Activated CD4-positive, alpha-beta memory T cell treated with anti-CD3 and anti-CD28 coated beads, Interleukin-2, amount 10 ng/mL, durations not matched to agents 7 days and 5 days (primary cell): ENCODE measurements around the gene CAMTA1. TPM values are rescaled to one million over a fixed set of nuclear protein-coding genes. Genes with fewer than 3 reads are reported as not detected.
"Not testable (repeated sequence)": the region's sequence is repeated elsewhere in the genome, so short reads cannot be mapped to it uniquely, and the experiment has no call there.

Experiments
- CTCF ChIA-PET: fragments of 350-600 bp; sonication (Branson Sonifier 250); formaldehyde crosslinking; loops from one replicate; lab custom pipeline; 2021; ENCODE audit warnings: antibody characterized with exemption, inconsistent platforms; lab: Charles Lee
- POLR2A ChIA-PET: fragments of 350-600 bp; sonication (Branson Sonifier 250); formaldehyde crosslinking; loops from one replicate; lab custom pipeline; 2021; ENCODE audit warnings: antibody characterized with exemption; lab: Charles Lee
- DNase-seq: peaks from one replicate; pipeline ENCODE4 v3.0.0-alpha.2; 2020
- H3K27ac Mint-ChIP-seq: one replicate; pipeline ENCODE4 v1.8.0; 2021; ENCODE audit warnings: mild to moderate bottlenecking, mixed read lengths
- H3K27me3 Mint-ChIP-seq: one replicate; pipeline ENCODE4 v1.8.0; 2021; ENCODE audit warnings: mixed read lengths
- H3K36me3 Mint-ChIP-seq: one replicate; pipeline ENCODE4 v1.8.0; 2021; ENCODE audit warnings: low read depth, mixed read lengths
- H3K4me1 Mint-ChIP-seq: one replicate; pipeline ENCODE4 v1.8.0; 2021; ENCODE audit warnings: mixed read lengths
- H3K4me3 Mint-ChIP-seq: one replicate; pipeline ENCODE4 v1.8.0; 2021; ENCODE audit warnings: mild to moderate bottlenecking, mixed read lengths
- H3K9me3 Mint-ChIP-seq: one replicate; pipeline ENCODE4 v1.8.0; 2021; ENCODE audit warnings: mixed read lengths
- total RNA-seq, 2 experiments: library from RNA; stranded (reverse); gene quantifications; one replicate each; pipeline ENCODE4 v1.2.3, GENCODE V29; 2021

The CAMTA1 gene, protein sequence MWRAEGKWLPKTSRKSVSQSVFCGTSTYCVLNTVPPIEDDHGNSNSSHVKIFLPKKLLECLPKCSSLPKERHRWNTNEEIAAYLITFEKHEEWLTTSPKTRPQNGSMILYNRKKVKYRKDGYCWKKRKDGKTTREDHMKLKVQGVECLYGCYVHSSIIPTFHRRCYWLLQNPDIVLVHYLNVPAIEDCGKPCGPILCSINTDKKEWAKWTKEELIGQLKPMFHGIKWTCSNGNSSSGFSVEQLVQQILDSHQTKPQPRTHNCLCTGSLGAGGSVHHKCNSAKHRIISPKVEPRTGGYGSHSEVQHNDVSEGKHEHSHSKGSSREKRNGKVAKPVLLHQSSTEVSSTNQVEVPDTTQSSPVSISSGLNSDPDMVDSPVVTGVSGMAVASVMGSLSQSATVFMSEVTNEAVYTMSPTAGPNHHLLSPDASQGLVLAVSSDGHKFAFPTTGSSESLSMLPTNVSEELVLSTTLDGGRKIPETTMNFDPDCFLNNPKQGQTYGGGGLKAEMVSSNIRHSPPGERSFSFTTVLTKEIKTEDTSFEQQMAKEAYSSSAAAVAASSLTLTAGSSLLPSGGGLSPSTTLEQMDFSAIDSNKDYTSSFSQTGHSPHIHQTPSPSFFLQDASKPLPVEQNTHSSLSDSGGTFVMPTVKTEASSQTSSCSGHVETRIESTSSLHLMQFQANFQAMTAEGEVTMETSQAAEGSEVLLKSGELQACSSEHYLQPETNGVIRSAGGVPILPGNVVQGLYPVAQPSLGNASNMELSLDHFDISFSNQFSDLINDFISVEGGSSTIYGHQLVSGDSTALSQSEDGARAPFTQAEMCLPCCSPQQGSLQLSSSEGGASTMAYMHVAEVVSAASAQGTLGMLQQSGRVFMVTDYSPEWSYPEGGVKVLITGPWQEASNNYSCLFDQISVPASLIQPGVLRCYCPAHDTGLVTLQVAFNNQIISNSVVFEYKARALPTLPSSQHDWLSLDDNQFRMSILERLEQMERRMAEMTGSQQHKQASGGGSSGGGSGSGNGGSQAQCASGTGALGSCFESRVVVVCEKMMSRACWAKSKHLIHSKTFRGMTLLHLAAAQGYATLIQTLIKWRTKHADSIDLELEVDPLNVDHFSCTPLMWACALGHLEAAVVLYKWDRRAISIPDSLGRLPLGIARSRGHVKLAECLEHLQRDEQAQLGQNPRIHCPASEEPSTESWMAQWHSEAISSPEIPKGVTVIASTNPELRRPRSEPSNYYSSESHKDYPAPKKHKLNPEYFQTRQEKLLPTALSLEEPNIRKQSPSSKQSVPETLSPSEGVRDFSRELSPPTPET (N-terminal part only)
- 10 to 100 TPM; 43.0 to 47.3 TPM for total RNA-seq

DNA sequence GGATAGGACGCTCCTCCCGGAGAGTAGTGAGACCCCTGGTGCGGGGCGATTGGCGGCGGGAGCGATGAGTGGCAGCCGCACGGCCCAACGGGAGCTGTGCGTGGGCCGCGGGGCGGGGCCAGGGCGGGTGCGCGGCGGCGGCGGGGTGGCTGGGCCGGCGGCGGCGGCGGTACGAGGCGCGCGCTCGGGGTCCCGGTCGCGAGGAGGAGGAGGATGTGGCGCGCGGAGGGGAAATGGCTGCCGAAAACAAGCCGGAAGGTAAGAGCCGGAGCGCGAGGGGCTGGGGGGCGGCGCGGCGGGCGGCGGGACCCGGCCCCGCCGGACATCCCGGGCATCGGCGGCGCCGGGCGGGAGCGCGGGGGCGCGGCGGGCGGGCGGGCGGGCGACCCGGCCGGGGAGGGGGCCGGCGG is at the start of gene CAMTA1:
CAMTA1 (plus strand) TSS at position 137 of the 410 bp plus-strand sequence; CDS start at position 214, 77 bp downstream.
- H3K9me3 Mint-ChIP-seq = no peaks in the 10 kb centered on the region
- H3K27me3 Mint-ChIP-seq = peaks cover 7% of the 10 kb centered on the region
- peak within 1 kb of the TSS; percentile 92 for H3K4me3 Mint-ChIP-seq
- ChIA-PET CTCF (interaction anchor here (1.3 to 1.8 kb wide), 4 partner anchors 57 to 104 kb away, joined by 3 to 5 read pairs (median 4); partner anchors contain the start of gene DNAJC11), POLR2A (interaction anchor here (0.8 to 2.5 kb wide), 13 partner anchors 10 to 919 kb away, joined by 3 to 15 read pairs (median 4); partner anchors contain the start of genes DNAJC11, KLHL21 and PLEKHG5)
- DNase-seq = no peak
- H3K27ac Mint-ChIP-seq = peak within 1 kb of the TSS; percentile 91
- peaks cover 42% of the 10 kb centered on the region for H3K4me1 Mint-ChIP-seq
- H3K36me3 Mint-ChIP-seq = peaks cover 20% of the 10 kb centered on the region

DNA sequence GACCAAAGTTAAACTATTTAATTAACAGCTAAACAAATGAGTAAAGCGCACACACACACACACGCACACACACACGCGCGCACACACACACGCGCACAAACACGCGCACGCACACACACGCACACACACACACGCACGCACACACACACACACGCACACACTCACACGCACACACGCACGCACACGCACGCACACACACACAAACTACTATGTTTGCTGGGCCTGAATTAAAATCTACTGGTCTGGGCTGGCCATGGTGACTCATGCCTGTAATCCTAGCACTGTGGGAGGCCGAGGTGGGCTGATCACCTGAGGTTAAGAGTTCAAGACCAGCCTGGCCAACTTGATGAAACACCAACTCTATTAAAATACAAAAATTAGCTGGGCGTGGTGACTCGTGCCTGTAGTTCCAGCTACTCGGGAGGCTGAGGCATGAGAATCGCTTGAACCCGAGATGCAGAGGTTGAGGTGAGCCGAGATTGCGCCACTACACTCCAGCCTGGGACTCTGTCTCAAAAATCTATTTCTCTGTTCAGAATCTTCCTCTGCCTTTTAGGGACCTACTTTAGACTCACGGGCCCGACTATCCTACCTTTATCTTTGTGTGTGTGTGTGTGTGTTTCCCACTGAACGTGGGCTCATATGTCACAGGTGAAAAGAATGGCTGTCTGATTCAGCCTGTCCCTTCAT is 46.1 kb upstream of the CAMTA1 start:
- Mint-ChIP-seq H3K27me3 (peaks cover 3% of the 10 kb centered on the region), H3K4me1 (peaks cover 11% of the 10 kb centered on the region), H3K36me3 (no peaks in the 10 kb centered on the region), H3K4me3 (no peak overlapping the region), H3K9me3 (no peaks in the 10 kb centered on the region), H3K27ac (no peak overlapping the region)
- DNase-seq = no peak
- ChIA-PET CTCF (no interaction called here), POLR2A (no interaction called here)

DNA sequence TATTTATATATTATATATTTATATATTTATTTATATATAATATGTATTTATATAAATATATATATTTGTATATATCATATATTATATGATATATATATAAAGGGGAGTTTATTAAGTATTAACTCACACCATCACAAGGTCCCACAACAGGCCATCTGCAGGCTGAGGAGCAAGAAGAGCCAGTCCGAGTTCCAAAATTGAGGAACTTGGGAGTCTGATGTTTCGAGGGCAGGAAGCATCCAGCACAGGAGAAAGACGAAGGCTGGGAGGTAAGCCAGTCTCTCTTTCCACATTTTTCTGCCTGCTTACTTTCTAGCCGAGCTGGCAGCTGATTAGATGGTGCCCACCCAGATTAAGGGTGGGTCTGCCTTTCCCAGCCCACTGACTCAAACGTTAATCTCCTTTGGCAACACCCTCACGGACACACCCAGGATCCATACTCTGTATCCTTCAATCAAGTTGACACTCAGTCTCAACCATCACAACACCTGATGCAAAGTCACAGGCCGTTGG is 42.5 kb upstream of the CAMTA1 start:
- H3K4me3 Mint-ChIP-seq, H3K27ac Mint-ChIP-seq, H3K9me3 Mint-ChIP-seq, H3K36me3 Mint-ChIP-seq: not testable (repeated sequence)
- peaks cover 13% of the 10 kb centered on the region for H3K4me1 Mint-ChIP-seq
- ChIA-PET CTCF (interaction anchor here (1.2 to 1.5 kb wide), 2 partner anchors 41 to 42 kb away, joined by 3 to 4 read pairs; partner anchors contain the start of gene DNAJC11), POLR2A (interaction anchor here (1.6 kb wide), 1 partner anchor 42 kb away, joined by 6 read pairs; the partner anchor contains the start of gene CAMTA1)
- peaks cover 11% of the 10 kb centered on the region for H3K27me3 Mint-ChIP-seq
- DNase-seq = peak; percentile 36

DNA sequence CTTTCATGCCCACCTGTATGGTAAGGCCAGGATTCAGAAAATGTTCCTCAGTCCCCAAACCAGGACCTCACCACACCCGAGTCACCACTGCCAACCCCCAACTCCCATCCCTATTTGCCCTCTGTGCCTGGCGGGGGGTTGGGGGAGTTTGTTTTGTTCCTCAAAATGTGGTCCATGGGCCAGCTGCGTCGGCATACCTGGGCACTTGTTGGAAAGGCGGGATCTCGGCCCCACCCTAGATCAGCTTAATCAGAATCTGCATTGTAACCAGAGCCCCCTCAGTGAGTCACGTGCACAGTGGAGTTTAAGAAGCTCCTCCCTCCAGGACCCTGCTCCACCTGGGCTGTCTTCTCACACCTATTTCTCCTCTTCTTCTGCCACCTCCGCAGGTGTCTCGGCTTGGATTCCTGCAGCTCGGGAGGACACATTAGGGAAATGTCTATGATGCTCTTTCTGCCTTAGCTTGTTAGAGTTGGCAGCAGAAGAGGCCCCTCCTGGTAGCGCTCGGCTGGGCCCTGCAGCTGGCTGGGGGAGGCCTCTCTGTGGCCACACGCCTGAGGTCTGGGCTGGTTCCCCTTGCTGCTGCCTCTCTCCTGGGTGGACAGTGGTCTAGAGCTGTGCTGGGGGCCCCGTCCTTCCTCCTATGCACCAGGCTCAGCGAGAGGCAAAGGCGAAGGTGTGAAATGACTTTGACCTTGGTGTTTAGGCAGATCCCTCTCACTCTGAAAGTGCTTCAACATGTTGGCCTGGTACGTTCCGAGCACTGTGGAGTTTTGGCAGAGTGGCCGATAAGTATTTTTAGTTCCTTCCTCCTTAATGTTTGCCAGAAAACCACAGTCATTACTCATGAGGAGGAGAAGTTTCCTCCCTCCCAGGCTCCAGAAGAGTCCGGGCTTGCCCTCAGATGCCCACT is 41.8 kb upstream of the CAMTA1 start:
- H3K4me3 Mint-ChIP-seq = no peak overlapping the region
- no peaks in the 10 kb centered on the region for H3K9me3 Mint-ChIP-seq
- peaks cover 13% of the 10 kb centered on the region for H3K4me1 Mint-ChIP-seq
- no peaks in the 10 kb centered on the region for H3K36me3 Mint-ChIP-seq
- CTCF ChIA-PET = interaction anchor here (1.1 to 1.5 kb wide), 3 partner anchors 39 to 42 kb away, joined by 3 to 4 read pairs (median 3); partner anchors contain the start of gene DNAJC11
- peak; percentile 37 for DNase-seq
- H3K27ac Mint-ChIP-seq = no peak overlapping the region
- H3K27me3 Mint-ChIP-seq = peaks cover 18% of the 10 kb centered on the region
- POLR2A ChIA-PET = interaction anchor here (1.6 kb wide), 1 partner anchor 41 kb away, joined by 6 read pairs; the partner anchor contains the start of gene CAMTA1

DNA sequence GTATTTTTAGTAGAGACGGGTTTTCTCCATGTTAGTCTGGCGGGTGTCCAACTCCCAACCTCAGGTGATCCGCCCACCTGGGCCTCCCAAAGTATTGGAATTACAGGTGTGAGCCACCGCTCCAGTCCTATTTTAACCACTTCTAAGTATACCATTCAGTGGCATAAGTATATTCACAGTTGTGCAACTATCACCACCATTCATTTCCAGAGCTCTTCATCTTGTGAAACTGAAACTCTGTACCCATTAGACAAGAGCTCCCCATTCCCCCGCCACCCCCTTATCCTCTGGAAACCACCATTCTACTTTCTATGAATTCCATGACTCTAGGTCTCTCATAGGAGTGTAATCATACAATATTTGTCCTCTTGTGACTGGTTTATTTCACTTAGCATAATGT is 40.2 kb upstream of the CAMTA1 start:
- CTCF ChIA-PET = no interaction called here
- POLR2A ChIA-PET = interaction anchor here (1.7 kb wide), 1 partner anchor 40 kb away, joined by 7 read pairs; the partner anchor contains the start of gene CAMTA1

DNA sequence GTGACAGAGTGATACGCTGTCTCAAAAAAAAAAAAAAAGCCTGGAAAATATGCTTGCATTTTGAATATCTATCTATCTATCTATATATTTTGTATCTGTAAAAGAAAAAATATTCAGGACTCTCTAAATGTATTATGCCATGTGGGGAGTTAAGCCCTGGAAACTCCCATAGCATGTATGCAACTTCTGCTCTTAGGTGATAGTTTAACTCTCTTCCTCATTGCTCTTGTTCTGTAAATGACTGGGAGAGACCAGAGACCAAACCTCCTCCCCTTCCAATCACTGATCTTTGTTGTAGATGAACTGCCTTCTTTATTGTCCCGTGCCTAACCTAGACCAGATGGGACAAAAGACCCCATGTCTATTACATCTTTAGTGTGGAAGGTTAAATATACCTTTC is 37.6 kb upstream of the CAMTA1 start:
- Mint-ChIP-seq H3K27me3 (peaks cover 38% of the 10 kb centered on the region), H3K4me1 (peaks cover 13% of the 10 kb centered on the region), H3K27ac (no peak overlapping the region), H3K36me3 (no peaks in the 10 kb centered on the region), H3K9me3 (no peaks in the 10 kb centered on the region), H3K4me3 (no peak overlapping the region)
- CTCF ChIA-PET = no interaction called here
- DNase-seq = no peak
- POLR2A ChIA-PET = interaction anchor here (0.9 kb wide), 1 partner anchor 36 kb away, joined by 3 read pairs; no protein-coding TSS in a partner anchor

More for the DNA sequence above, 40.2 kb upstream of the CAMTA1 start:
- Mint-ChIP-seq H3K4me3 (no peak overlapping the region), H3K4me1 (peaks cover 13% of the 10 kb centered on the region), H3K27me3 (peaks cover 29% of the 10 kb centered on the region), H3K9me3 (no peaks in the 10 kb centered on the region), H3K36me3 (no peaks in the 10 kb centered on the region), H3K27ac (no peak overlapping the region)
- DNase-seq = no peak

DNA sequence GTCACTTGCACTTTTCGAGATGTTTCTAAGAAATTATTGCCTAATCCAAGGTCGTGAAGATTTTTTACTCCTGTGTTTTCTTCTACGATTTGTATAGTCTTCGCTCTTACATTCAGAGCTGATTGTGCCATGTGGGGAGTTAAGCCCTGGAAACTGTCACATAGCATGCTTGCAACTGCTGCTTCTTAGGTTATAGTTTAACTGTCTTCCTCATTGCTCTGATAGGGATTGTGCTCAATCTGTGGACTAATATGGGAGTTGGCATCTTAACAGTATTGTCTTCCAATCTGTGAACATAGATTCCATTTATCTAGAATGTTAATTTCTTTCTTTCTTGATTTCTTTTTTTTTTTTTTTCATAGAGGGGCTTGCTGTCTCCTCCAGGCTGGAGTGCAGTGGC is 34.8 kb upstream of the CAMTA1 start:
- H3K36me3 Mint-ChIP-seq = no peaks in the 10 kb centered on the region
- ChIA-PET CTCF (no interaction called here), POLR2A (interaction anchor here (0.6 kb wide), 1 partner anchor 33 kb away, joined by 3 read pairs; no protein-coding TSS in a partner anchor)
- no peak for DNase-seq
- no peak overlapping the region for H3K27ac Mint-ChIP-seq
- H3K27me3 Mint-ChIP-seq = peaks cover 47% of the 10 kb centered on the region
- no peaks in the 10 kb centered on the region for H3K9me3 Mint-ChIP-seq
- no peaks in the 10 kb centered on the region for H3K4me1 Mint-ChIP-seq
- H3K4me3 Mint-ChIP-seq = no peak overlapping the region

DNA sequence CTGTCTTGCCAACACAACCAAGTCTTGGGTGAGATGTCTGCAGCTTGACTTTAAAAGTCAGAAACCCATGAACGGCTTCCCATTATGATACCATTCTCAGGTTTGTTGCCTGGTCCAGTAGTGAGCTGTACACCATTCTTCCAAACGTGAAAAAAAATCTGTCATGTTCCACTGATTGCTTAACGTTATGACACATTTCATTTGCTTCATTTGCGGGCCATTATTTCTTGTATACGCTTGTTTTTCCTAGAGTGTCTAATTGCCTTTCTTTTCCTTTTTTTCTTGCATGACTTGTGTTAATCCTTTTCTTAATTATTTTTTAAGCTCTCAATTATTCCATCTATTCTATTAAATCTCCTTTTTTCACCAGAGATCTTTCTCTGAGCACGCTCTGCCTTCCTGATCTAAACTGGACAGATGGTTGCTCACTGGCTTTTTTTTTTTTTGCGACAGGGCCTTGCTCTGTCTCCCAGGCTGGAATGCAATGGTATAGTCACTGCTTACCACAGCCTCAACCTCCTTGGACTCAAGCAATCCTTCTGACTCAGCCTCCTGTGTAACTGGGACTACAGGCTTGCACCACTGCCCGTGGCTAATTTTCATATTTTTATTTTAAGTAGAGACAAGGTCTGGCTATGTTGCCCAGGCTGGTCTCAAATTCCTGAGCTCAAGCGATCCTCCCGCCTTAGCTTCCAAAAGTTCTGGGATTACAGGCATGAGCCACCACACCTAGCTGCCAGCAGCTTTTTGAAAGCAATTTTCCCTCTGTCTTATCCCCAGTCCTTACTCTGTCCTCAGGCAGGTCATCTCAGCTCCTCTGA is 31.7 kb upstream of the CAMTA1 start:
- ChIA-PET POLR2A (no interaction called here), CTCF (interaction anchor here (0.6 to 0.9 kb wide), 2 partner anchors 11 to 378 kb away, joined by 3 read pairs; no protein-coding TSS in a partner anchor)
- Mint-ChIP-seq H3K27me3 (peaks cover 38% of the 10 kb centered on the region), H3K9me3 (no peaks in the 10 kb centered on the region), H3K4me3 (no peak overlapping the region), H3K4me1 (no peaks in the 10 kb centered on the region), H3K27ac (no peak overlapping the region), H3K36me3 (no peaks in the 10 kb centered on the region)
- no peak for DNase-seq

DNA sequence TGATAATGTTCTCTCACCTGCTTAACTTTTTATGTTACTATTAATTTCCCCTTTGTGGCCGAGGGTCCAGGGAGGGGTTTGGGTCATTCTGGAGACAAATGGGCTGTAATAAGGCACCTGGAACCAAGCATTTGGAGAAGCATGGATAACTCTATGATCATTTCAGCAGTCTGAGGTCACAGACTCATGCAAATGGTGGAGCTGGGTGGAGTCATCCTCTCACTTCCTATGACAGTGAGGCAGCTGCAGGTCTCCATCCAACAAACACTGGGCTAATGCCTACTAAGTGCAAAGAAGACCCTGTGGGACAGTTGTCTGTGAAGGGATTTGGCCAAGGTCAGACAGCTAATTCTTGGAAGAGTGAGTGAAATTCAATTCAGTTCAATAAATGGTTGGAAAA is 28.8 kb upstream of the CAMTA1 start:
- Mint-ChIP-seq H3K27ac (no peak overlapping the region), H3K27me3 (peaks cover 21% of the 10 kb centered on the region), H3K4me1 (no peaks in the 10 kb centered on the region), H3K36me3 (no peaks in the 10 kb centered on the region), H3K4me3 (no peak overlapping the region), H3K9me3 (no peaks in the 10 kb centered on the region)
- ChIA-PET CTCF (interaction anchor here (1.3 kb wide), 1 partner anchor 37 kb away, joined by 3 read pairs; no protein-coding TSS in a partner anchor), POLR2A (no interaction called here)
- no peak for DNase-seq
